Esophagus muscularis mucosa (tissue), 3 donors: ENCODE measurements around the gene FLT4.

Source experiments
- POLR2A ChIP-seq: fragments of 450-650 bp; IDR thresholded peaks from one replicate; pipeline ENCODE4 v1.6.1; 2017; ENCODE audit warnings: antibody characterized with exemption, moderate library complexity, mild to moderate bottlenecking, low read depth
- POLR2AphosphoS5 ChIP-seq, 2 donors: sonication (generic); formaldehyde crosslinking; IDR thresholded peaks; one replicate each; pipeline ENCODE4 v1.6.1; 2017; ENCODE audit warnings: antibody characterized with exemption in 2 of 2
- TF ChIP-seq, protein P1 (sequence below), 3 experiments: fragments of 200-600 bp in 2 of 3; fragments of 450-650 bp in 1 of 3; sonication (generic) in 2 of 3; IDR thresholded peaks; one replicate each; pipeline ENCODE4 v1.5.1; 2017 to 2019; ENCODE audit warnings: antibody characterized with exemption in 3 of 3, mild to moderate bottlenecking in 2 of 3, moderate library complexity in 1 of 3

GRCh38 chr5:180690562-180690961 is 41.2 kb upstream of the FLT4 start:
- TF ChIP-seq, protein P1, sequence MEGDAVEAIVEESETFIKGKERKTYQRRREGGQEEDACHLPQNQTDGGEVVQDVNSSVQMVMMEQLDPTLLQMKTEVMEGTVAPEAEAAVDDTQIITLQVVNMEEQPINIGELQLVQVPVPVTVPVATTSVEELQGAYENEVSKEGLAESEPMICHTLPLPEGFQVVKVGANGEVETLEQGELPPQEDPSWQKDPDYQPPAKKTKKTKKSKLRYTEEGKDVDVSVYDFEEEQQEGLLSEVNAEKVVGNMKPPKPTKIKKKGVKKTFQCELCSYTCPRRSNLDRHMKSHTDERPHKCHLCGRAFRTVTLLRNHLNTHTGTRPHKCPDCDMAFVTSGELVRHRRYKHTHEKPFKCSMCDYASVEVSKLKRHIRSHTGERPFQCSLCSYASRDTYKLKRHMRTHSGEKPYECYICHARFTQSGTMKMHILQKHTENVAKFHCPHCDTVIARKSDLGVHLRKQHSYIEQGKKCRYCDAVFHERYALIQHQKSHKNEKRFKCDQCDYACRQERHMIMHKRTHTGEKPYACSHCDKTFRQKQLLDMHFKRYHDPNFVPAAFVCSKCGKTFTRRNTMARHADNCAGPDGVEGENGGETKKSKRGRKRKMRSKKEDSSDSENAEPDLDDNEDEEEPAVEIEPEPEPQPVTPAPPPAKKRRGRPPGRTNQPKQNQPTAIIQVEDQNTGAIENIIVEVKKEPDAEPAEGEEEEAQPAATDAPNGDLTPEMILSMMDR (IDR thresholded peaks at IDR 0.05), result no peak
- TF ChIP-seq POLR2A, result no peak
- TF ChIP-seq POLR2AphosphoS5 (IDR thresholded peaks at IDR 0.05), result no peak
